NCI-H2107 (cell line): ENCODE measurements around the gene PPIF.

Source experiments
- DNase-seq: peaks from one replicate; lab custom pipeline; 2025; lab: John Stamatoyannopoulos, UW

PPIF gene

GRCh38 chr10:79403441-79404230 is 56.4 kb downstream of the PPIF start:
- DNase-seq, result no peak

- DNase-seq, result no peak
Observed at GRCh38 chr10:79404231-79404609, 57.0 kb downstream of the PPIF start.

- DNase-seq, result no peak
Observed at GRCh38 chr10:79404690-79405131, 57.4 kb downstream of the PPIF start.
